Uterus (tissue), 2 donors: ENCODE measurements around the gene TUB.

ENCODE experiments used
- CTCF ChIP-seq, 4 experiments: fragments of 200-600 bp in 2 of 4; fragments of 450-650 bp in 2 of 4; sonication (generic) in 2 of 4; IDR thresholded peaks; one replicate each; pipeline ENCODE4 v1.5.1; 2016 to 2019; ENCODE audit warnings: antibody characterized with exemption in 4 of 4, mild to moderate bottlenecking in 2 of 4, moderate library complexity in 1 of 4
- POLR2A ChIP-seq, 2 donors: fragments of 450-650 bp; IDR thresholded peaks; one replicate each; pipeline ENCODE4 v1.6.1; 2016; ENCODE audit warnings: antibody characterized with exemption in 2 of 2, mild to moderate bottlenecking in 1 of 2, moderate library complexity in 1 of 2

GRCh38 chr11:8096575-8096974 lies 15.6 kb downstream of the TUB start:
- TF ChIP-seq CTCF (IDR thresholded peaks at IDR 0.05) (no peak), POLR2A (IDR thresholded peaks at IDR 0.05) (no peak)
